Karpas-422 (cell line): ENCODE data around the gene FHIT. TPM values are rescaled to one million over a fixed set of nuclear protein-coding genes. Genes with fewer than 3 reads are reported as not detected.

Experiments
- DNase-seq: peaks from one replicate; pipeline ENCODE4 v3.0.0-alpha.2; 2015
- H2AFZ ChIP-seq: fragments of 200-600 bp; sonication (generic); 2 replicates; pipeline ENCODE4 v1.6.1; 2014; ENCODE audit warnings: antibody characterized with exemption, low read length, mixed read lengths
- H3K27ac ChIP-seq: fragments of 200-600 bp; sonication (generic); 2 replicates; pipeline ENCODE4 v1.5.1; 2014; ENCODE audit warnings: mild to moderate bottlenecking, low read length, moderate library complexity
- H3K27me3 ChIP-seq: fragments of 200-600 bp; sonication (generic); 2 replicates; pipeline ENCODE4 v1.6.1; 2014; ENCODE audit warnings: low read length, mixed read lengths
- H3K36me3 ChIP-seq: fragments of 200-600 bp; sonication (generic); 2 replicates; pipeline ENCODE4 v1.6.1; 2014; ENCODE audit warnings: low read length, mixed read lengths; ENCODE audit not compliant: insufficient read depth
- H3K4me1 ChIP-seq: fragments of 200-600 bp; sonication (generic); 2 replicates; pipeline ENCODE4 v1.6.1; 2014; ENCODE audit warnings: mild to moderate bottlenecking, low read length, mixed read lengths
- H3K4me2 ChIP-seq: fragments of 200-600 bp; sonication (generic); 2 replicates; pipeline ENCODE4 v1.6.1; 2014; ENCODE audit warnings: low read length, low read depth, mild to moderate bottlenecking; ENCODE audit not compliant: poor library complexity, severe bottlenecking
- H3K4me3 ChIP-seq: fragments of 200-600 bp; sonication (generic); 2 replicates; pipeline ENCODE4 v1.5.1; 2014; ENCODE audit warnings: mild to moderate bottlenecking, antibody characterized with exemption, low read length, mixed read lengths
- H3K79me2 ChIP-seq: fragments of 200-600 bp; sonication (generic); 2 replicates; pipeline ENCODE4 v1.6.1; 2014; ENCODE audit warnings: mild to moderate bottlenecking, low read length, mixed read lengths
- H3K9ac ChIP-seq: fragments of 200-600 bp; sonication (generic); 2 replicates; pipeline ENCODE4 v1.6.0; 2014; ENCODE audit warnings: low read length
- H3K9me2 ChIP-seq: fragments of 200-600 bp; sonication (generic), shearing (Covaris generic); replicated peaks from 2 replicates; pipeline ENCODE4 v1.6.0; 2014; ENCODE audit warnings: mild to moderate bottlenecking, low read length, moderate library complexity; ENCODE audit not compliant: insufficient read depth
- H3K9me3 ChIP-seq: fragments of 300-700, 200-600 bp; sonication (generic); 2 replicates; pipeline ENCODE4 v1.6.1; 2014; ENCODE audit warnings: low read length, mixed read lengths
- H4K20me1 ChIP-seq: fragments of 200-600 bp; sonication (generic); 2 replicates; pipeline ENCODE4 v1.6.1; 2014; ENCODE audit warnings: mild to moderate bottlenecking, antibody characterized with exemption, low read length, low read depth; ENCODE audit not compliant: insufficient read depth
- total RNA-seq: library from RNA; depleted of rRNA; stranded (reverse); fragments of >200 nt; shearing (Covaris generic); gene quantifications from 2 replicates; pipeline ENCODE4 v1.2.3, GENCODE V29; 2014; ENCODE audit warnings: low replicate concordance

Gene FHIT
- total RNA-seq, 1 experiment from 2014 or later: not detected

GRCh38 chr3:61180206-61180605 lies 71.0 kb downstream of the FHIT start:
- no peaks in the 10 kb centered on the region for H3K9me2 ChIP-seq
- H3K9me3 ChIP-seq: peaks cover 28% of the 10 kb centered on the region
- H3K9ac ChIP-seq: no peak overlapping the region
- DNase-seq: no peak
- H4K20me1 ChIP-seq: no peaks in the 10 kb centered on the region
- no peaks in the 10 kb centered on the region for H3K4me1 ChIP-seq
- H2AFZ ChIP-seq: no peak overlapping the region
- no peaks in the 10 kb centered on the region for H3K27me3 ChIP-seq
- no peaks in the 10 kb centered on the region for H3K79me2 ChIP-seq
- no peak overlapping the region for H3K27ac ChIP-seq
- no peaks in the 10 kb centered on the region for H3K36me3 ChIP-seq
- no peak overlapping the region for H3K4me2 ChIP-seq
- no peak overlapping the region for H3K4me3 ChIP-seq

DNA sequence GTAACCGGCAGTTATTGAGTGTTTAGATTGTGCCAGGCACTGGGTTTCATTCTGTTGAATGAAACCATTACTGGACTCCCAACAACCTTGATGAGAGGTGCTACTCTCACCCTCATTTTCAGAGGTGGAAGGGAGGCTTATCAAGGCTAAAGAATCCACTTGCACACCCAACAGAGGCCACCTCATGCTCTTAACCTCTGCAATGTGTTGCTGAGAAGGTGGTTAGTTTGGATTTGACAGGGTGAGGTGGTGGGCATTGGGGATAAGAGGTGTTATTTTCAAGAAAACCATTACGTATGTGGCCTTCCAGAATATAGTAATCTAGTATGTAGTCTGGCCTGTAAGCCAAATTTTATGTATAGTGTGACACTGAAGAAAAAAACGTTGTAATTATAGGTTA lies 73.1 kb downstream of the FHIT start:
- Histone ChIP-seq H3K4me2 (no peak overlapping the region), H3K9me3 (peaks cover 28% of the 10 kb centered on the region), H3K36me3 (no peaks in the 10 kb centered on the region), H3K9ac (no peak overlapping the region), H3K4me3 (no peak overlapping the region), H3K9me2 (no peaks in the 10 kb centered on the region), H3K4me1 (no peaks in the 10 kb centered on the region), H2AFZ (no peak overlapping the region), H3K79me2 (no peaks in the 10 kb centered on the region), H4K20me1 (no peaks in the 10 kb centered on the region), H3K27me3 (no peaks in the 10 kb centered on the region), H3K27ac (no peak overlapping the region)
- DNase-seq: no peak

- no peaks in the 10 kb centered on the region for H3K79me2 ChIP-seq
- no peak overlapping the region for H3K4me3 ChIP-seq
- H2AFZ ChIP-seq: no peak overlapping the region
- DNase-seq: no peak
- no peak overlapping the region for H3K4me2 ChIP-seq
- H3K27me3 ChIP-seq: no peaks in the 10 kb centered on the region
- no peak overlapping the region for H3K9ac ChIP-seq
- no peaks in the 10 kb centered on the region for H3K36me3 ChIP-seq
- H3K27ac ChIP-seq: no peak overlapping the region
- H3K9me3 ChIP-seq: peaks cover 28% of the 10 kb centered on the region
- H4K20me1 ChIP-seq: no peaks in the 10 kb centered on the region
- no peaks in the 10 kb centered on the region for H3K9me2 ChIP-seq
- H3K4me1 ChIP-seq: no peaks in the 10 kb centered on the region
Measured at GRCh38 chr3:61177450-61177849, 73.8 kb downstream of the FHIT start.

GRCh38 chr3:61173676-61174075 lies 77.6 kb downstream of the FHIT start:
- no peaks in the 10 kb centered on the region for H3K9me2 ChIP-seq
- no peaks in the 10 kb centered on the region for H3K79me2 ChIP-seq
- DNase-seq: no peak
- no peaks in the 10 kb centered on the region for H3K27me3 ChIP-seq
- peaks cover 30% of the 10 kb centered on the region for H3K9me3 ChIP-seq
- no peak overlapping the region for H3K27ac ChIP-seq
- H3K36me3 ChIP-seq: no peaks in the 10 kb centered on the region
- no peak overlapping the region for H2AFZ ChIP-seq
- no peaks in the 10 kb centered on the region for H3K4me1 ChIP-seq
- no peaks in the 10 kb centered on the region for H4K20me1 ChIP-seq
- H3K9ac ChIP-seq: no peak overlapping the region
- no peak overlapping the region for H3K4me3 ChIP-seq
- H3K4me2 ChIP-seq: no peak overlapping the region

GRCh38 chr3:61172684-61173083 lies 78.6 kb downstream of the FHIT start:
- Histone ChIP-seq H2AFZ (no peak overlapping the region), H3K9ac (no peak overlapping the region), H3K4me3 (no peak overlapping the region), H3K4me1 (no peaks in the 10 kb centered on the region), H3K9me3 (peaks cover 34% of the 10 kb centered on the region), H3K4me2 (no peak overlapping the region), H3K79me2 (no peaks in the 10 kb centered on the region), H3K27me3 (no peaks in the 10 kb centered on the region), H4K20me1 (no peaks in the 10 kb centered on the region), H3K27ac (no peak overlapping the region), H3K9me2 (no peaks in the 10 kb centered on the region), H3K36me3 (no peaks in the 10 kb centered on the region)
- DNase-seq: no peak

GRCh38 chr3:61172203-61172602 lies 79.0 kb downstream of the FHIT start:
- Histone ChIP-seq H2AFZ (no peak overlapping the region), H3K9ac (no peak overlapping the region), H4K20me1 (no peaks in the 10 kb centered on the region), H3K9me2 (no peaks in the 10 kb centered on the region), H3K4me1 (no peaks in the 10 kb centered on the region), H3K36me3 (no peaks in the 10 kb centered on the region), H3K27ac (no peak overlapping the region), H3K27me3 (no peaks in the 10 kb centered on the region), H3K9me3 (peaks cover 34% of the 10 kb centered on the region), H3K4me2 (no peak overlapping the region), H3K4me3 (no peak overlapping the region), H3K79me2 (no peaks in the 10 kb centered on the region)
- DNase-seq: no peak

DNA sequence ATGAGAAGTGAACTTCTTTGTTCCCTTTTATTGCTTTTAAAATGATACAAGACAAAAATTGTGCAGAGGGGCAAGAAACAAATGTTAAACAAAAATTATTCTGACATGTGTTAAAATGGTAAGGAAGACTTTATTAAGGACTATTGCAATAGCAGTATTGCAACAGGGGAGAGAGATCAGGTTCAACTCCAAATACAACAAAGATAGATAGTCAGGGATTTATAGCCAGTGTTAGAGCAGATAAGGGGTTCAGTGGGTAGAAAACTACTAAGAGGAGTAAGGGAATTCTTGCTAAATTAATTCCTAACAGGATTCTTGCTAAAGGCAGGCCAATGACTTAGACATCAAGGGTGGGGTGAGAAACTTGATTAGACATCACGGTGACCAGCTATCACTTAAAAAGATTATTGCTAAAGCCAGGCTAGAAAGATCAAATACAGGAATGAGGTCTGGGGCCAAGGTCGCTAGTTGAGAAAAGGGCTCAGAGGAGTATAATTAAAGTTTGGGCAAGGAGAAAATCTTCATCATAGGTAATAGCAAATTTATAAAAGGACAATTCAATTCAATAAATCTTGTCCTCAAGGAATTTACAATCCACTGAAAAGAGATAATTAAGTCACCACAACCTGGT lies 81.5 kb downstream of the FHIT start:
- Histone ChIP-seq H3K4me2 (no peak overlapping the region), H3K4me1 (no peaks in the 10 kb centered on the region), H3K27ac (no peak overlapping the region), H3K36me3 (no peaks in the 10 kb centered on the region), H3K9me3 (peaks cover 29% of the 10 kb centered on the region), H3K79me2 (no peaks in the 10 kb centered on the region), H3K9ac (no peak overlapping the region), H3K27me3 (no peaks in the 10 kb centered on the region), H3K9me2 (no peaks in the 10 kb centered on the region), H3K4me3 (no peak overlapping the region), H2AFZ (no peak overlapping the region), H4K20me1 (no peaks in the 10 kb centered on the region)
- DNase-seq: no peak

GRCh38 chr3:61168286-61168685 lies 83.0 kb downstream of the FHIT start:
- DNase-seq: no peak
- Histone ChIP-seq H3K9me3 (peaks cover 31% of the 10 kb centered on the region), H3K27me3 (no peaks in the 10 kb centered on the region), H3K27ac (no peak overlapping the region), H3K4me3 (no peak overlapping the region), H2AFZ (no peak overlapping the region), H3K36me3 (no peaks in the 10 kb centered on the region), H3K9me2 (no peaks in the 10 kb centered on the region), H3K9ac (no peak overlapping the region), H3K79me2 (no peaks in the 10 kb centered on the region), H3K4me1 (no peaks in the 10 kb centered on the region), H3K4me2 (no peak overlapping the region), H4K20me1 (no peaks in the 10 kb centered on the region)

DNA sequence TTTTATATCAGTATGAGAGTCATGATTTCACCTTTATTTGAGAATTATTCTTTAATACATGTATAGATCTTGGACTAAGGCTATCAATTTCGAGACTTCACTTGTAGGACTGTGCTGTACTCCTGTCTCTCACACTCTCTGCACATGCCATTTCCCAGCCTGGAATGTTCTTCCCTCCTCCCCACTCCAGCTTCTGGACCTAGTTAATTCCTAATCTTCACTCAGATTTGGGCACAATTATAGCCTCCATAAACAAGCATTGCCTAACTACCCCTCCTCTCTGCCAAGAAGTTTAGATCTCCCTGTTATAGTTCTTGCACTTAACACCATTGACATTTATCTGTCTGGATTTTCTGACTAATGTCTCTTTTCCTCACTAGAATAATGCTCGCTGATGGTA lies 88.3 kb downstream of the FHIT start:
- DNase-seq: no peak
- no peaks in the 10 kb centered on the region for H3K9me2 ChIP-seq
- H3K79me2 ChIP-seq: no peaks in the 10 kb centered on the region
- no peaks in the 10 kb centered on the region for H4K20me1 ChIP-seq
- no peak overlapping the region for H2AFZ ChIP-seq
- no peak overlapping the region for H3K4me2 ChIP-seq
- H3K4me1 ChIP-seq: no peaks in the 10 kb centered on the region
- no peaks in the 10 kb centered on the region for H3K36me3 ChIP-seq
- H3K9ac ChIP-seq: no peak overlapping the region
- H3K27me3 ChIP-seq: no peaks in the 10 kb centered on the region
- H3K4me3 ChIP-seq: no peak overlapping the region
- H3K27ac ChIP-seq: no peak overlapping the region
- peaks cover 38% of the 10 kb centered on the region for H3K9me3 ChIP-seq
